Measurements from ENCODE around the gene CDK2. TPM values are rescaled to one million over a fixed set of nuclear protein-coding genes. Genes with fewer than 3 reads are reported as not detected.
A peak's percentile ranks its signal among the peaks of the same experiment; 100 is the strongest.
"Not testable (repeated sequence)": the region's sequence is repeated elsewhere in the genome, so short reads cannot be mapped to it uniquely, and the experiment has no call there.

The CDK2 gene
- 10 to 100 TPM in 1 of 2 donors, 1 to 10 TPM in 1; 8.8 to 12.5 TPM for total RNA-seq

GRCh38 chr12:55966408-55967281 lies at the start of gene CDK2:
TSS of gene CDK2 (plus strand) at chr12:55966830. CDS start at chr12:55967009, 179 bp downstream.
- DNase-seq = peak; percentile 95 to 97 (median 96)
- peak; percentile 99 for ATAC-seq
- no peaks in the 10 kb centered on the region for H3K9me3 ChIP-seq
- peaks cover 19% of the 10 kb centered on the region for H3K4me1 ChIP-seq
- TF ChIP-seq, protein P1, sequence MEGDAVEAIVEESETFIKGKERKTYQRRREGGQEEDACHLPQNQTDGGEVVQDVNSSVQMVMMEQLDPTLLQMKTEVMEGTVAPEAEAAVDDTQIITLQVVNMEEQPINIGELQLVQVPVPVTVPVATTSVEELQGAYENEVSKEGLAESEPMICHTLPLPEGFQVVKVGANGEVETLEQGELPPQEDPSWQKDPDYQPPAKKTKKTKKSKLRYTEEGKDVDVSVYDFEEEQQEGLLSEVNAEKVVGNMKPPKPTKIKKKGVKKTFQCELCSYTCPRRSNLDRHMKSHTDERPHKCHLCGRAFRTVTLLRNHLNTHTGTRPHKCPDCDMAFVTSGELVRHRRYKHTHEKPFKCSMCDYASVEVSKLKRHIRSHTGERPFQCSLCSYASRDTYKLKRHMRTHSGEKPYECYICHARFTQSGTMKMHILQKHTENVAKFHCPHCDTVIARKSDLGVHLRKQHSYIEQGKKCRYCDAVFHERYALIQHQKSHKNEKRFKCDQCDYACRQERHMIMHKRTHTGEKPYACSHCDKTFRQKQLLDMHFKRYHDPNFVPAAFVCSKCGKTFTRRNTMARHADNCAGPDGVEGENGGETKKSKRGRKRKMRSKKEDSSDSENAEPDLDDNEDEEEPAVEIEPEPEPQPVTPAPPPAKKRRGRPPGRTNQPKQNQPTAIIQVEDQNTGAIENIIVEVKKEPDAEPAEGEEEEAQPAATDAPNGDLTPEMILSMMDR (IDR thresholded peaks at IDR 0.05) = no peak
- TF ChIP-seq POLR2A (IDR thresholded peaks at IDR 0.05) = peak; percentile 58 to 84 (median 80)
- H3K27ac ChIP-seq = peak within 1 kb of the TSS; percentile 57 to 90 (median 82)
- intact Hi-C loops (cut with DNase I) = no loop called here
- peak within 1 kb of the TSS; percentile 59 to 78 for H3K4me3 ChIP-seq
- H3K27me3 ChIP-seq = no peaks in the 10 kb centered on the region
- H3K36me3 ChIP-seq (replicated peaks in 1 of 2; ENCODE audit: insufficient read depth in 1 of 2, low read depth in 2 of 2) = no peaks in the 10 kb centered on the region
- 0 to 1% methylated on average over 22 to 45 of the region's 45 CpGs for WGBS, 2 donors

GRCh38 chr12:55919032-55919431 lies 47.6 kb upstream of the CDK2 start:
- not testable (repeated sequence) for DNase-seq; H3K27me3 ChIP-seq; H3K27ac ChIP-seq; ATAC-seq; H3K9me3 ChIP-seq; H3K36me3 ChIP-seq (replicated peaks in 1 of 2; ENCODE audit: insufficient read depth in 1 of 2, low read depth in 2 of 2); H3K4me3 ChIP-seq
- intact Hi-C loops (cut with DNase I) = loop anchor here (10.0 kb wide), 1 partner anchor 84 kb away; no protein-coding TSS in a partner anchor
- WGBS, 2 donors = 75 to 77% methylated on average over 3 of the region's 3 CpGs
- peaks cover 28% of the 10 kb centered on the region for H3K4me1 ChIP-seq

- Histone ChIP-seq H3K27ac (no peak overlapping the region), H3K4me1 (peaks cover 22% of the 10 kb centered on the region), H3K9me3 (no peaks in the 10 kb centered on the region), H3K4me3 (no peak overlapping the region), H3K36me3 (replicated peaks in 1 of 2; ENCODE audit: insufficient read depth in 1 of 2, low read depth in 2 of 2) (peaks cover 0 to 3% of the 10 kb centered on the region in 2 donors), H3K27me3 (no peaks in the 10 kb centered on the region)
- intact Hi-C loops (cut with DNase I) = no loop called here
- 83 to 97% methylated on average over 3 of the region's 3 CpGs for WGBS, 2 donors
- DNase-seq (no peak), ATAC-seq (no peak)
- no peak for TF ChIP-seq POLR2A (IDR thresholded peaks at IDR 0.05)
- TF ChIP-seq, protein P1 (IDR thresholded peaks at IDR 0.05) = no peak
Measured at GRCh38 chr12:55922126-55922525, 44.5 kb upstream of the CDK2 start.

DNA sequence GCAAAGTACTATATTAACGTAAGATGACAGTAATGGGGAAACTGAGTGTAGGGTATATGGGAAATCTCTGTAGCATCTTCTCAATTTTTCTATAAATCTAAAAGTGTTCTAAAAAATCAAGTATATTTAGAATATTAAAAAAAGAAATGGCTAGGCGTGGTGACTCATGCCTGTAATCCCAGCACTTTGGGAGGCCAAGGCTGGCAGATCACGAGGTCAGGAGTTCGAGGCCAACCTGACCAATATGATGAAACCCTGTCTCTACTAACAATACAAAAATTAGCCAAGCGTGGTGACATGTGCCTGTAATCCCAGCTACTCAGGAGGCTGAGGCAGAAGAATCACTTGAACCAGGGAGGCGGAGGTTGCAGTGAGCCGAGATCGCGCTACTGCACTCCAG lies 43.0 kb upstream of the CDK2 start:
- peaks cover 29% of the 10 kb centered on the region for H3K4me1 ChIP-seq
- H3K36me3 ChIP-seq (replicated peaks in 1 of 2; ENCODE audit: insufficient read depth in 1 of 2, low read depth in 2 of 2); ATAC-seq; intact Hi-C loops (cut with DNase I); H3K27me3 ChIP-seq; DNase-seq; H3K27ac ChIP-seq; H3K9me3 ChIP-seq; H3K4me3 ChIP-seq: not testable (repeated sequence)
- WGBS, 2 donors = 89 to 91% methylated on average over 9 of the region's 9 CpGs

DNA sequence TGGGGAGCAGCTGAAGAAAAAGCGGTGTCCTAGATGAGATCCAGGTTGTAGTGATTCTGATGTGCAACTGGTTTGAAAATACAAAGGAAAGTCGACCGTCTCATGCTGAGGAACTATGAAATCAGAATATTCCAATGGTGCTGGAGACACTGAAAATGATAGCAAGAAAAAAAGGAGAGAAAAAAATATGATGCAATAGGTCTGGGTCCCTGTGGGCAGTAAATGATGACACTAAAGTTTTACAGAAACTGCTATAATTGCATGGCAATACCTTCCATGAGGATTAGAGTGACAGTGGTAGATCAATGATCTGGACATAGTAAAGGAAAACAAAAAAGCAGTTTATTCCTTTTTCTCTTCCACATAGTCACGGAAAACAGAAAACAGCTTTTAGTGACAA lies 41.3 kb upstream of the CDK2 start:
- 66 to 67% methylated on average over 4 of the region's 4 CpGs for WGBS, 2 donors
- no peaks in the 10 kb centered on the region for H3K27me3 ChIP-seq
- intact Hi-C loops (cut with DNase I) = no loop called here
- peaks cover 30% of the 10 kb centered on the region for H3K4me1 ChIP-seq
- ATAC-seq (no peak), DNase-seq (no peak)
- no peaks in the 10 kb centered on the region for H3K9me3 ChIP-seq
- H3K36me3 ChIP-seq (replicated peaks in 1 of 2; ENCODE audit: insufficient read depth in 1 of 2, low read depth in 2 of 2) = peaks cover 0 to 3% of the 10 kb centered on the region in 2 donors
- TF ChIP-seq, protein P1 (IDR thresholded peaks at IDR 0.05) = no peak
- TF ChIP-seq POLR2A (IDR thresholded peaks at IDR 0.05) = no peak
- H3K4me3 ChIP-seq = no peak overlapping the region
- no peak overlapping the region for H3K27ac ChIP-seq
